Measurements from ENCODE around the gene MTUS2.

- TF ChIP-seq, protein P1, sequence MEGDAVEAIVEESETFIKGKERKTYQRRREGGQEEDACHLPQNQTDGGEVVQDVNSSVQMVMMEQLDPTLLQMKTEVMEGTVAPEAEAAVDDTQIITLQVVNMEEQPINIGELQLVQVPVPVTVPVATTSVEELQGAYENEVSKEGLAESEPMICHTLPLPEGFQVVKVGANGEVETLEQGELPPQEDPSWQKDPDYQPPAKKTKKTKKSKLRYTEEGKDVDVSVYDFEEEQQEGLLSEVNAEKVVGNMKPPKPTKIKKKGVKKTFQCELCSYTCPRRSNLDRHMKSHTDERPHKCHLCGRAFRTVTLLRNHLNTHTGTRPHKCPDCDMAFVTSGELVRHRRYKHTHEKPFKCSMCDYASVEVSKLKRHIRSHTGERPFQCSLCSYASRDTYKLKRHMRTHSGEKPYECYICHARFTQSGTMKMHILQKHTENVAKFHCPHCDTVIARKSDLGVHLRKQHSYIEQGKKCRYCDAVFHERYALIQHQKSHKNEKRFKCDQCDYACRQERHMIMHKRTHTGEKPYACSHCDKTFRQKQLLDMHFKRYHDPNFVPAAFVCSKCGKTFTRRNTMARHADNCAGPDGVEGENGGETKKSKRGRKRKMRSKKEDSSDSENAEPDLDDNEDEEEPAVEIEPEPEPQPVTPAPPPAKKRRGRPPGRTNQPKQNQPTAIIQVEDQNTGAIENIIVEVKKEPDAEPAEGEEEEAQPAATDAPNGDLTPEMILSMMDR (IDR thresholded peaks at IDR 0.05) = no peak
- no peak for TF ChIP-seq POLR2A (IDR thresholded peaks at IDR 0.05)
- no peak for TF ChIP-seq POLR2AphosphoS5 (IDR thresholded peaks at IDR 0.05)
- TF ChIP-seq EP300 (IDR thresholded peaks at IDR 0.05) = no peak
Observed at GRCh38 chr13:28837111-28837510, 17.0 kb downstream of the MTUS2 start.

Measured in suprapubic skin (tissue), 4 donors.